Omental fat pad (tissue), 4 donors: ENCODE results near the gene MICALL1. TPM values are rescaled to one million over a fixed set of nuclear protein-coding genes. Genes with fewer than 3 reads are reported as not detected.
A peak's percentile ranks its signal among the peaks of the same experiment; 100 is the strongest.

ENCODE experiments used
- ATAC-seq: fragments of 150-250 bp; one replicate; pipeline ENCODE4 v1.9.1; 2016; ENCODE audit warnings: mild to moderate bottlenecking, moderate library complexity; ENCODE audit not compliant: low FRiP score
- DNase-seq: peaks from one replicate; pipeline ENCODE4 v3.0.0-alpha.2; 2019; ENCODE audit warnings: low spot score
- total RNA-seq, 4 donors: library from RNA; depleted of rRNA; stranded (reverse); fragments of >200 nt; gene quantifications; one replicate each; pipeline ENCODE4 v1.1.0, GENCODE V29; 2016
- TF ChIP-seq, protein P1 (sequence below), 3 donors: fragments of 450-650 bp; IDR thresholded peaks; one replicate each; pipeline ENCODE4 v1.5.1; 2016 to 2017; ENCODE audit warnings: antibody characterized with exemption in 3 of 3, mild to moderate bottlenecking in 3 of 3, moderate library complexity in 2 of 3

The MICALL1 gene
- total RNA-seq, 4 donors from 2014 or later, result 15.4 to 42.4 (median 20.6) TPM

DNA sequence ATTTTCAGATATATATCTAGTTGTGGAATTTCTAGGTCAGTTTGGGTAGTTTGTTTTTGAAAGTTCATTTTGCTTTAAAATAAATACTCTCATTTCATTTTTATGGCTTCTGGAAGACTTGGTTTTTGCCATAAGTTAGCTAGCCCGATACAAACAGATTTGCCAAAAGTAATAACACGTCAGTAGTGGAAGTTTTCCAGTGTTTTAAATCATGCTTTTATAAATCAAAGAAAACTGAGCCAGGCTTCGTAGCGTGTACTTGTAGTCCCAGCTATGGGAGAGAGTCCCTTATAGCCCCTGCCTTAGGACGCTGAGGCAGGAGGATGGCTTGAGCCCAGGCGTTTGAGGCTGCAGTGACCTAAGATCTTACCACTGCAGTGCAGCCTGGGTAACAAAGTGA, 21.7 kb upstream of the MICALL1 start:
- DNase-seq (no peak), ATAC-seq (no peak)
- TF ChIP-seq, protein P1, sequence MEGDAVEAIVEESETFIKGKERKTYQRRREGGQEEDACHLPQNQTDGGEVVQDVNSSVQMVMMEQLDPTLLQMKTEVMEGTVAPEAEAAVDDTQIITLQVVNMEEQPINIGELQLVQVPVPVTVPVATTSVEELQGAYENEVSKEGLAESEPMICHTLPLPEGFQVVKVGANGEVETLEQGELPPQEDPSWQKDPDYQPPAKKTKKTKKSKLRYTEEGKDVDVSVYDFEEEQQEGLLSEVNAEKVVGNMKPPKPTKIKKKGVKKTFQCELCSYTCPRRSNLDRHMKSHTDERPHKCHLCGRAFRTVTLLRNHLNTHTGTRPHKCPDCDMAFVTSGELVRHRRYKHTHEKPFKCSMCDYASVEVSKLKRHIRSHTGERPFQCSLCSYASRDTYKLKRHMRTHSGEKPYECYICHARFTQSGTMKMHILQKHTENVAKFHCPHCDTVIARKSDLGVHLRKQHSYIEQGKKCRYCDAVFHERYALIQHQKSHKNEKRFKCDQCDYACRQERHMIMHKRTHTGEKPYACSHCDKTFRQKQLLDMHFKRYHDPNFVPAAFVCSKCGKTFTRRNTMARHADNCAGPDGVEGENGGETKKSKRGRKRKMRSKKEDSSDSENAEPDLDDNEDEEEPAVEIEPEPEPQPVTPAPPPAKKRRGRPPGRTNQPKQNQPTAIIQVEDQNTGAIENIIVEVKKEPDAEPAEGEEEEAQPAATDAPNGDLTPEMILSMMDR (IDR thresholded peaks at IDR 0.05), result no peak

DNA sequence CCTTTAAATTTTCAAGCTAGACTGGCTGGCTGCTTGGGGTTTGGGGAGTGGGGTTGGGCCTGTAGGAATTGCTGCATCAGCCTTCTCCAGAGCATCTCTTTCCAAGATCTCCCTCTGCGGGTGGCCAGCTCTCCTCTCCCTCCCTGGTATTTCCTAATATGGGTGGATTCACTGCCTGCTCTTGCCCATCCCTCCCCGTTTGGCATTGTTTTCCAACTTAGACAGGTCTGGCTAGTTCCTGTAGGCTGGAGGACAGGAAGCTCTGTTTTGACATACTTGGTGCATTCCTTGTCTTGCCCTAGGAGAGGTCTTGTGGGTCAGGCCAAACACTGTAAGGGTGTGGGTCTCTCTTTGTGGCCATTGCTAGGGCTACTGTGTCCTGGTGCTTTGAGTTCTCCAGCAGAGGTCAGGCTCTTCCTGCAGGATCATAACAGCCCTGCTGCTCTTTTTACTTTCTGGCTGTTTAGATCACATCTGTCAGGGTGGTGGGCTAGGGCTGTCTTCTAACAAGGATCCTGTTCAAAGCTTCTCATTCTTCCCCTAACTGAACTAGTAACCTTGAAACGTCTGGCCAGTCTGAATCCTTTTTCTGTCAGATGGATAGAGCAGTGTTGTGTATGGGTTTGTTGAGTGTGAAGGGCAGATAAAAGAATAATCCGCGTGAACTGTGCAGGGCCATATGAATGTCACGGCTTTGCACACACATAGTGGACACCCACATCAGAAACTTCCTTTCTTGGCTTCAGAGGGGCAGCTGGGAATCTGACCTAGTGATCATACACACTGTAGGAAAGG, 18.3 kb upstream of the MICALL1 start:
- DNase-seq (no peak), ATAC-seq (peak; percentile 81)
- TF ChIP-seq, protein P1 (IDR thresholded peaks at IDR 0.05), result peak in 1 of 3 donors; percentile 25

DNA sequence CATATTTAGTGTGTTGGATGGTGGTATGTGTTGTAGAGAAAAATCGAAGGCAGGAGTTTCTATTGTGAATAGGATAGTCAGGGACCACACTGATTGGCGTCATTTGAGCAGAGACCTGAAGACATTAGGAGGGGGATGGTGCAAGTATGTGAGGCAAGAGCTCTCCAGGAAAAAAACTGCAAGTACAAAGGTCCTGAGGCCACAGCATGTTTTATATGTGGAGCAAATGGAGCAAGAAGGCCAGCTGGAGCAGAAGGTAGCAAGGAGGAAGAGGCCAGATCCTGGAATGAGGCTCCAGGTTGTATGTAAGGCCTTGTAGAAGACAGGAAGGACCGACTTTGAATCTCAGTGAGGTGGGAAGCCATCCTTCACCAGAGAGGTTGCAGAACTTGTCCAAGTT, 14.2 kb upstream of the MICALL1 start:
- no peak for ATAC-seq
- DNase-seq, result no peak
- TF ChIP-seq, protein P1 (IDR thresholded peaks at IDR 0.05), result no peak

DNA sequence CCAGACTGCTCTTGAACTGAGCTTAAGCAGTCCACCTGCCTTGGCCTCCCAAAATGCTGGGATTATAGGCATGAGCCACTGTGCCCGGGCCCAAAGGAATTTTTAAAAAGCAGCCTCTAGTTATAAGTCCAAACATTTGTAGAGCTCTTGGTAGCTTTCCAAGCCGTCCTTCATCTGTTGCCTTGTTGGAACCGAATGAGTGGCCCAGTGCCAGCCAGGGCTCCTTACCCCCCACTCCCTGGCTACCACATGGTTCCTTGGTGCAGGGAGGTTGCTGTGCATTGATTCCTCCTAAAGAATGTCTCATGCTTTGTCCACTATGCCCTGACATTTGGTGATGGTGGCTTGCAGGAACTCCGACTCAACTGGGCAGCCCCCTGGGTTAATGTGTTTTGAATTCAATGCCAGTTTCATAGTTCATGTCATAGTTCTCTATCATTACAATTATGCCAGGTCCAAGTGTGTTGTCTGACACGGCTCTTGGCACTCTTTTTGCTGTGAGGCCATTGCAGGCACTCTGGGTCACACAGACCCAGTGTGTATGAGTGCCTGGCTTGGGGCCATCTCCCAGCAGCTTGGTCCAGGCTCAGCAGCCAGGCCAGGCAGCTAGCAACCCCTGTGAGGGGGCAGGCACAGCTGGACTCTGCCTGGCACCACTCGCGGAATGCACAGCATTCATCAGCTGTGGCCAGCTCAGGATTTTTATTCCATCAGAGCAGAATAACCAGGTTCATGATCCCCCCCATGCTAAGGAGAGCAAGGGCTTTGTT, 13.3 kb upstream of the MICALL1 start:
- DNase-seq (no peak), ATAC-seq (no peak)
- TF ChIP-seq, protein P1 (IDR thresholded peaks at IDR 0.05), result no peak

DNA sequence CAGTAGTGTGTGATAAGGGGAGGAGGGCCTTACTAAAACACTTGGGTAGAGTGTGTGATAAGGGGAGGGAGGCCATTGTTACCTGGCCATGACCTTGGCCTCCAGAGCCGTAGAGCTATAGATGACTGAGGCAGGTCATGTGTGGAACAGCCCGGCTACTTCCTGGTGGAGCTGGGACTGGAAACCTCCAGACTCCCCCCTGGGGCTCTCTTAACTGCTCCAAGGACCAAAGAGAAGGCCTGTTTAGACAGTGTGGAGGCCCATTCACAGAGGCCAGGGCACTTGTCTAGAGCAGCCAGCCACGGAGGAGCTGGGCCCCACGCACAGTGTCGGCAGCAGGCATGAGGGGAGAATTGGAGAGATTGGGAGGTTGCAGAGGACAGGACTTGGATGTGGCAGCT, 12.5 kb upstream of the MICALL1 start:
- ATAC-seq (no peak), DNase-seq (no peak)
- TF ChIP-seq, protein P1 (IDR thresholded peaks at IDR 0.05), result no peak

DNA sequence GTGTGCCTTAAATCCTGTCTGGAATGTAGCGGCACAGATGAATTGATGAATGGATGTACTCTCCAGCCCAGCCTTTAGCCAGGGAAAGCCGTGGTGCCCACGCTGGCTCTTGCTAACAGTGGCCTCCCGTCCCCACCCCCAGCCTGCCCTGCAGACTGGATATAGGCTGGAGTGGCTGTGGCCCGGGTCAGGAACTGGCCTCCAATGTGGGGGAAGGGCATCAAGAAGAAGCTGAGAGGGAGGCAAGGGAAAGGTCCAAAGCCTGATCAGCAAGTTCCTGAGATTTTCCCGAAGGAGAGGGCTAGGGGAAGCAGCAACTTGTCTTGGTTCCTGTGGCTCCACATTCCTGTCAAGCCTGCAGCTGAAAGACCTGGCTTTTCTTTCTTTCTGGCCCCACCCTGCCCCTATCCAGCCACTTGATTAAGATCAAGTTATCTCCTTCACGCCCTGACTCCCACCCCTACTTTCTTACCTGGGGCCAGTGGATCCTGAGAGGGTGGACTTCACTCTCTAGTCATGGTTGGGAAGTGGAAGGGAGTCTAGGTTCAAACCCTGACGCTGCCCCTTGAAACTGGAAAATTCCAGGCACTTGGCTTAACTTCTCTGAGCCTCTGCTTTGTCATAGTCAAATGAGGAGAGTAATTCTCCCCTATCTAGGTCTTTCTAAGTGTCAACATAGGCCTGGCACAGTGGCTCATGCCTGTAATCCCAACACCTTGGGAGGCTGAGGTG, 11.0 kb upstream of the MICALL1 start:
- DNase-seq, result no peak
- TF ChIP-seq, protein P1 (IDR thresholded peaks at IDR 0.05), result no peak
- ATAC-seq, result no peak
